ACC112 (cell line): ENCODE measurements around the gene HAGH.

Source experiments
- H2AFZ ChIP-seq: fragments of 200-600 bp; sonication (generic); one replicate; pipeline ENCODE4 v1.6.0; 2017; ENCODE audit warnings: antibody characterized with exemption, low read length; ENCODE audit not compliant: unreplicated experiment
- H3K27ac ChIP-seq: fragments of 200-600 bp; sonication (generic); 2 replicates; pipeline ENCODE4 v1.5.1; 2014; ENCODE audit warnings: low read depth, mild to moderate bottlenecking, antibody characterized with exemption, low read length, moderate library complexity
- H3K27me3 ChIP-seq: fragments of 200-600 bp; sonication (generic); 2 replicates; pipeline ENCODE4 v1.6.1; 2014; ENCODE audit warnings: mild to moderate bottlenecking, antibody characterized with exemption, low read length, moderate library complexity, mixed read lengths; ENCODE audit not compliant: insufficient read depth
- H3K36me3 ChIP-seq: fragments of 200-600 bp; sonication (generic); 2 replicates; pipeline ENCODE4 v1.6.1; 2016; ENCODE audit warnings: mild to moderate bottlenecking, antibody characterized with exemption, low read length, moderate library complexity, mixed read lengths; ENCODE audit not compliant: insufficient read depth
- H3K4me1 ChIP-seq: fragments of 200-600 bp; sonication (generic); one replicate; pipeline ENCODE4 v1.6.1; 2016; ENCODE audit warnings: low read length, mixed read lengths; ENCODE audit not compliant: insufficient read depth, unreplicated experiment, control insufficient read depth
- H3K4me3 ChIP-seq: fragments of 200-600 bp; sonication (generic); 2 replicates; pipeline ENCODE4 v1.5.1; 2014; ENCODE audit warnings: mild to moderate bottlenecking, low read depth, low read length
- H3K79me2 ChIP-seq: fragments of 200-600 bp; sonication (generic); one replicate; pipeline ENCODE4 v1.6.0; 2016; ENCODE audit warnings: low read length; ENCODE audit not compliant: control insufficient read depth, unreplicated experiment, insufficient read depth

HAGH gene

DNA sequence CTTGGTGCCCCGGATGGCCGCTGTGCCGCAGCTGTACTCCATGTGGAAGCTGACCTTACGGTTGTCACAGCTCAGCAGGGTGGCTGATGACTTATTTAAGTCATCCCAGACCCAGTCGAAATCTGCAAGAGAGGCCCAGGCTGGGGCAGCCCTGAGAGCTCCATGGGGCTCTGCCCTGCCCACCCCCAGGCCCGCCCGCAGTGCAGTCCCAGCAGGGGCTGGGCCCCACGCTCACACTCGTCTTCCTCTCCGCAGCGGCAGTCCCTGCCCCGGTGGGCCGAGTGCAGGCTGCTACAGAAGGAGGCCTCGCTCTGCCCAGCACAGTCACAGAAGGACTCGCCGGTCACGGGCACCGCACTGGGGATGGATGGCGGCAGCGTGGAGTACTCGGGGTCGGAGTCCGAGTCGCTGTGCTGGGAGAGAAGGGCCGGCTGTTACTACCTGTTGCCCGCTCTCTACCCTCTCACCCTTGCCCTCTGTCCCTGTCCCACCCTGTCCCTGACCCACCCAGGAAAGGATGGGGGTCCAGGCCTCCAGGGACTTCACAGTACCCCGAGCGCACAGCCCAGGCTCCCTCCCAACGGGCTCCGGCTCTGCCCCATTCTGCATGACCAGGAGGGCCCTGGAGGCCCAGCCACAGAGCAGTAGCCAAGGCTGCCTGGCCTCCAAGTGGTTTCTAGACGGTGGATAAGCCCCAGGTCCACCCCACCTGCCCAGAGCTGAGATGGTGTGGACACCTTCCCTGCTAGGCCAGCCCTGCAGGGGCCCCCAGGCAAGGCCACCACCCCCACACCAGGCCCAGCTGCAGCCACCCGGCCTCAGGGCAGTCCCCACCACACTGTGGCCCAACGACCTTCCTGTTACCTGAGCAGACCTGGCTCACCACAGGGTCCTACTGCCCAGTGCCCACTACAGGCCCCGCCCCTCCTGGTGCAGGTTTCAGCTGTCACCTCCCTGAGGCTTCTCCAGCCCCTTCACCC is 48.1 kb downstream of the HAGH start:
- Histone ChIP-seq H3K4me3 (no peak overlapping the region), H3K79me2 (peaks cover 13% of the 10 kb centered on the region), H2AFZ (no peak overlapping the region), H3K27ac (no peak overlapping the region), H3K36me3 (no peaks in the 10 kb centered on the region), H3K27me3 (no peaks in the 10 kb centered on the region), H3K4me1 (peaks cover 15% of the 10 kb centered on the region)

- Histone ChIP-seq H3K36me3 (no peaks in the 10 kb centered on the region), H3K27ac (no peak overlapping the region), H3K79me2 (peaks cover 8% of the 10 kb centered on the region), H3K4me1 (peaks cover 15% of the 10 kb centered on the region), H3K27me3 (no peaks in the 10 kb centered on the region), H3K4me3 (no peak overlapping the region), H2AFZ (no peak overlapping the region)
Observed at GRCh38 chr16:1777375-1778199, 49.0 kb downstream of the HAGH start.

DNA sequence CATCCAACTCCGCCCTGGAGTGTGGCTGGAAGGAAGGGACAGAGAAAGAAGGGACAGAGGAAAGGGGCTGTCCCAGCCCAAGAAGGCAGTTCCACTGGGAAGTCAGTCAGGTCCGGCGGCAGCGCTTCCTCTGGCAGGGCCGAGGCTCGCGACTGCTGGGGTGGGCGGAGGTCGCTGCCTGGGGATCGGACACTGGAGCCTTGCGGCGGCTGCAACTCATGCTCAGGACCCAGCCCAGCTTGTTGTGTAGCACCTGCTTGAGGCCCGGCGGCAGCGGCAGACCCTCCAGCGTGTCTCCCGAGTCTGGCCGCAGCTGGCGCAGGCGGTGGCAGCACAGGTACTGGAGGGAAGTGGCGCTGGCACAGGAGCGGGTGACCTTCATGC is 49.6 kb downstream of the HAGH start:
- H3K36me3 ChIP-seq: no peaks in the 10 kb centered on the region
- no peaks in the 10 kb centered on the region for H3K27me3 ChIP-seq
- no peak overlapping the region for H2AFZ ChIP-seq
- peaks cover 14% of the 10 kb centered on the region for H3K79me2 ChIP-seq
- peaks cover 16% of the 10 kb centered on the region for H3K4me1 ChIP-seq
- no peak overlapping the region for H3K27ac ChIP-seq
- no peak overlapping the region for H3K4me3 ChIP-seq

DNA sequence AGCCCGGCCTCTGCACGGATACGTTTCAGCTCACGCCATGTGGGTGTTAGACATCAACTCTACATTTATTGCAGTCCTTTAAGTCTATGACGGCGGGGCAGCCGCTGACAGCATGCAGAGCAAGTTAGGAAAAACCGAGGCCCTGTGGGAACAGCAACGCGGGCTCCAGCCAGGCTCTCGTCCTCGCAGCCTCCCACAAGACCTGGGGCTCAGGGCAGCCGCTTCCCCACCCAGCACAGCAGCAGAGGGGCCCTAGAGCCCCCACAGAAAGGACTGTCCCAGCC is 50.0 kb downstream of the HAGH start:
- H3K4me3 ChIP-seq: no peak overlapping the region
- no peak overlapping the region for H2AFZ ChIP-seq
- H3K27me3 ChIP-seq: no peaks in the 10 kb centered on the region
- no peaks in the 10 kb centered on the region for H3K36me3 ChIP-seq
- no peak overlapping the region for H3K27ac ChIP-seq
- H3K4me1 ChIP-seq: peaks cover 19% of the 10 kb centered on the region
- peaks cover 17% of the 10 kb centered on the region for H3K79me2 ChIP-seq

GRCh38 chr16:1775846-1776671 is 50.6 kb downstream of the HAGH start:
- H3K36me3 ChIP-seq: no peaks in the 10 kb centered on the region
- no peak overlapping the region for H3K4me3 ChIP-seq
- H2AFZ ChIP-seq: no peak overlapping the region
- peaks cover 13% of the 10 kb centered on the region for H3K4me1 ChIP-seq
- H3K27me3 ChIP-seq: no peaks in the 10 kb centered on the region
- H3K79me2 ChIP-seq: peaks cover 17% of the 10 kb centered on the region
- H3K27ac ChIP-seq: no peak overlapping the region

DNA sequence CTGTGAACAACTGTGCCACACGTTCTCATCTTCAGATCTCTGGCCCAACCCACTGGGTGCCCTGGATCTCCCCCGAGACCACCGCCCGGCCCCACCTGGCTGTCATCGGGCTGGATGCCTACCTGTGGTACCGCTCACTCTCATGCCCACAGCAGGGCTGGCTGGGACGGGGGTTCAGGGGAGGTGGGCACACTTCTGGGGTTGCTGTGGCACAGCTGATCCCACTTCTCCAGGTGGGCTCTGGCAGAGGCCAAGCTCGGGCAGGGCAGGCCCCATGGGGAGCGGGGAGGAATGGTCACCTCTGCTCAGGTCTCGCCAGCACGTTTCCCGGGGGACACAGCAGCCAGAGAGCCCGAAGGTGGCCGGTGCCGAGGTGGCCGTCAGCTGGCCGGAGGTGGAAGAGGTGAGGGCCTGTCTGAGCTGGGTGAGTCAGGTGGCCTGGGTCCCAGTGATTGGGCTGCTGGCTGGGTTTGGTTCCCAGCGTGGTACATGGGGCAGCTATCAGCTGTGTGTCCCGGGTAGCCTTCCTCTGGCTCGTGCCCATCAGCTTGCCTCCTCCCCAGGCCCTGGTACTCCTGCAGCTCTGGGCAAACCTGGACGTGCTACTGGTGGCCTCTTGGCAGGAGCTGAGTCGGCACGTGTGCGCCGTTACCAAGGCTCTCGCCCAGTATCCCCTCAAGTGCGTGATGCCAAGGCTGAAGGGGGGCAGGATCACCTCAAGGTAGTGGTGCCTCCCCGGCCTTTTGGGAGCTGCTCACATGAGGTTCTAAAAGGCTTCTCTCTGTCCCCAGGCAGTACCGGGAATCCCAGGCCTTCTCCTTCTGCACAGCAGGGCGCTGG is 51.4 kb downstream of the HAGH start:
- peaks cover 14% of the 10 kb centered on the region for H3K4me1 ChIP-seq
- H3K4me3 ChIP-seq: no peak overlapping the region; the same call in 1 of the 2 replicates
- no peaks in the 10 kb centered on the region for H3K36me3 ChIP-seq
- no peak overlapping the region for H2AFZ ChIP-seq
- H3K27me3 ChIP-seq: no peaks in the 10 kb centered on the region
- peaks cover 17% of the 10 kb centered on the region for H3K79me2 ChIP-seq
- H3K27ac ChIP-seq: no peak overlapping the region

GRCh38 chr16:1774448-1774780 is 52.2 kb downstream of the HAGH start:
- Histone ChIP-seq H3K79me2 (peaks cover 17% of the 10 kb centered on the region), H3K27me3 (no peaks in the 10 kb centered on the region), H2AFZ (no peak overlapping the region), H3K36me3 (no peaks in the 10 kb centered on the region), H3K4me1 (peaks cover 18% of the 10 kb centered on the region), H3K27ac (no peak overlapping the region), H3K4me3 (peak overlapping the region; percentile 97)

- Histone ChIP-seq H3K79me2 (peaks cover 17% of the 10 kb centered on the region), H3K27me3 (no peaks in the 10 kb centered on the region), H3K4me1 (peaks cover 18% of the 10 kb centered on the region), H3K4me3 (peak overlapping the region; percentile 97), H3K27ac (no peak overlapping the region), H3K36me3 (no peaks in the 10 kb centered on the region), H2AFZ (peak overlapping the region; percentile 16)
Observed at GRCh38 chr16:1773703-1774447, 52.8 kb downstream of the HAGH start.

GRCh38 chr16:1772908-1773702 is 53.5 kb downstream of the HAGH start, which contains the start of gene MRPS34:
Gene MRPS34, minus strand, starts transcription at chr16:1773134. Its CDS starts 15 bp downstream, at chr16:1773119.
- H3K27ac ChIP-seq: peak within 1 kb of the TSS; percentile 69
- H3K4me3 ChIP-seq: peak within 1 kb of the TSS; percentile 97
- peaks cover 17% of the 10 kb centered on the region for H3K79me2 ChIP-seq
- H2AFZ ChIP-seq: peak within 1 kb of the TSS; percentile 65
- no peaks in the 10 kb centered on the region for H3K27me3 ChIP-seq
- H3K4me1 ChIP-seq: peaks cover 18% of the 10 kb centered on the region
- H3K36me3 ChIP-seq: peaks cover 4% of the 10 kb centered on the region; the same call in 1 of the 2 replicates
